HG03039 (cell line): ENCODE data around the gene MZB1.
A peak's percentile ranks its signal among the peaks of the same experiment; 100 is the strongest.

Experiments used
- ATAC-seq: cut with Tn5 transposase; IDR thresholded peaks from one replicate; pipeline ENCODE4 v1.9.1; 2021; ENCODE audit warnings: mild to moderate bottlenecking, moderate library complexity; ENCODE audit not compliant: unreplicated experiment

MZB1 gene

GRCh38 chr5:139389701-139390638, at the start of gene MZB1:
Gene MZB1, minus strand, starts transcription at chr5:139389913. Its CDS starts 57 bp downstream, at chr5:139389856.
- ATAC-seq, result peak; percentile 29

DNA sequence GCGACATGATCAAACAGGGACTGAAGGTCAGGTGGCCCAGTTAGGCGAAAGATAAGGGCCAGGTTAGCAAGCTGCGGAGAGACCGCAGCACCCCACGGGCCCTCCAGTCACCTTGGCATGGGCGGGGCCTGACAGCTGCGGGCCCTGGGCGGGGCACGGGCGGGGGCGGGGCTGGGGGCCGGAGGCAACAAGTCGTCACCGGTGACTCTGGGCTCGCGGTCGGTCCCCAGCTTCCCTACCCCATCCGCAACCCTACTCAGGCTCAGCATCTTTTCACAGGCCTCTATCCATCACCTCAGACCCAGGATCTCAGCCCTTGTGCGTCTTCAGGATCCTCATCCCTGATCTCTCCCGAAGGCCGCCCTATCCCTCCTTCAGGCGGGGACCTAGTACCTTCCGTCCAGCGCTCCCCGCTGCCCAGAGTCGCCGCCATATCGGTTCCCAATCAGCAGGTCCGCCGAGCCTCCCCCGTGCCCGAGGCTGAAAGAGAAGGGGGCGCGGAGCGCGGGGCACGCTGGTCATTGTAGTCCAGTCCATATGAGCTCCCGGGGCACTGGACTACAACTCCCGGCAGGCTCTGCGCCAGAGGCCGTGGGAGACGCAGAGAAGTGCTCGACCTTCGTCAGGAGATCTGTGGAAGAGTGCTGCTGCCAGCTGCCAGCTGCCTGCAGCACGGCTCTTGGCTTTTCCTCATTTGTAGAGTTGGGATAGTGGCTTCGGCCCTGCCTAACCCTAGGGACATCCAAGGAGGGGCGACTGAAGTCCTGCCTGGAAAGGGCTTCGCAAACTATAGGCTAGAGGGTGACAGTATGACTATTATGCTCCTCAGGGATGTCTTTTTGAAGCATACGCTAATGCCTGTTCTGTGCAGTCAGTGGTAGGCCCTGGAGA, 49.5 kb upstream of the MZB1 start, which contains the start of gene DNAJC18:
DNAJC18 (minus strand) TSS at position 513 of the 891 bp plus-strand sequence; CDS start at position 433, 80 bp downstream.
- peak; percentile 90 for ATAC-seq

GRCh38 chr5:139438707-139439012, 48.9 kb upstream of the MZB1 start:
- ATAC-seq, result peak; percentile 2

- ATAC-seq, result no peak
Measured at GRCh38 chr5:139435676-139436075, 46.0 kb upstream of the MZB1 start.

DNA sequence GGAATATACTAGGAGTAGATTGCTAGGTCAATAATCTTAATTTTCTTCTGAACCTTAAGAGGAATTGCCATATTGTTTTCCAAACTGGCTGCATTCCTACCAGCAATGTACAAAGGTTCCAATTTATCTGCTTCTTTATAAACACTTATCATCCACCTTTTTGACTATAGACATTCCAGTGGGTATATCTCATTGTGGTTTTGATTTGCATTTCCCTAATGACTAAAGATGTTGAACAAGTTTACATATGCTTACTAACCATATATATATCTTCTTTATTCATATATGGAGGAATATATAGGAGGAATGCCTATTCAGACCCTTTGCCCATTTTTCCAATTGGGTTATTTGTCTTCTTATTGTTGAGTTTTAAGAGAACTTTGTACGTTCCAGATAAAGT, 42.0 kb upstream of the MZB1 start:
- ATAC-seq, result no peak

DNA sequence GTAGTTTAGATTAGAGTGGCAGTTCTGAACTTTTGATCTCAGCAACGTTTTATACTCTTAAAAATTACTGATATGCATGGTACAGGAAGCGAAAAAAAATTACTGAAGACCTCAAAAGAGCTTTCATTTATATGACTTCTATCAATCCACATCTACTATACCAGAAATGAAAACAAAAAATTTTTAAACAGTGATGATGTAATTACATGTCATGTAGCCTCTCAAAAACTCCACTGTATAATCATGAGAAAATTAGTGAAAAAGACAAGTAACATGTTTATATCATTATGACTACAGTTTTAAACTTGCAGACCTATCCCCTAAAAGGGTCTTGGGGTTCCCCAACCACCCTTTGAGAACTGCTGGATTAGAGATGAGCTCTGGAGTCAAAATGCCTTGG, 40.3 kb upstream of the MZB1 start:
- ATAC-seq, result no peak

- no peak for ATAC-seq
Measured at GRCh38 chr5:139426203-139426885, 36.6 kb upstream of the MZB1 start.

DNA sequence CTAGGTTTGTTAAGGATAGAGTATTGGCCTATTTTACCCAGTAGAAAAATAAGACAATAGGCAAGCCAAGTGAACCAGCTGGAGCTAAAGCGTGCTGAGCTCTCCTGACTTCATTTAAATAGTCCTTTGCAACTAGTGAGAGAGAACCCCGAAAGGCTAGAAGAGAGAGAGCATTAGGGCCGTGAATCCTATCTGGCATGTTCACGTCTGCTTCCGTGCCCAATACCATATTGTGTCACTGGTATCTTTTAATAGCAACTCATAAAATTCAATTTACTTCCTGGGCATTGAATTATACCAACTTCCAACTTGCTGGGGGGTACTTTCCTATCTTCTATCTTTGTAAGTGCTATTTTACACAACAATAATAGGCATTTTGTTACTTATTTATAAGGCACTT, 35.8 kb upstream of the MZB1 start:
- ATAC-seq, result no peak

GRCh38 chr5:139422307-139422893, 32.7 kb upstream of the MZB1 start:
- no peak for ATAC-seq

GRCh38 chr5:139419226-139420192, 29.8 kb upstream of the MZB1 start:
- ATAC-seq, result no peak

DNA sequence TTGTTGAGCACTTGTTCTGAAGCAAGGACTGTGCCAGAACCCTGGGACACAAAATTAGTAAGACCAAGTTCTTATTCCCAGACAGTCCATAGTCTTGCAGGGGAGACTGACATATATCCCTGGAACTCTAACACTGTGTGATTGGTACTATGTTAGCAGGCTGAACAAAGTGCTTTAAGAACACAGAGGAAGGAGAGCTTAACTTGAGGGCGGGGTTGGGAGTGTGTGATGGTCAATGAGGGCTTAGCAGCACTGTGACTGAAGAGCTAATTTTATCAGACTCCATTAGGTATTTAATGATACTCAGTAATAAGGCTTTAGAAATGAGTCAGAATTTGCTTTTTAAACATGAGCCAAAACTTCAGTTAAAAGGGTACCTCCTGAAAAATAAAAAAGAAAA, 29.1 kb upstream of the MZB1 start:
- no peak for ATAC-seq

GRCh38 chr5:139417214-139417613, 27.5 kb upstream of the MZB1 start:
- no peak for ATAC-seq

- ATAC-seq, result no peak
Measured at GRCh38 chr5:139416651-139417050, 26.9 kb upstream of the MZB1 start.

- no peak for ATAC-seq
Measured at GRCh38 chr5:139415869-139416268, 26.2 kb upstream of the MZB1 start.

- ATAC-seq, result no peak
Measured at GRCh38 chr5:139415221-139415861, 25.6 kb upstream of the MZB1 start.

DNA sequence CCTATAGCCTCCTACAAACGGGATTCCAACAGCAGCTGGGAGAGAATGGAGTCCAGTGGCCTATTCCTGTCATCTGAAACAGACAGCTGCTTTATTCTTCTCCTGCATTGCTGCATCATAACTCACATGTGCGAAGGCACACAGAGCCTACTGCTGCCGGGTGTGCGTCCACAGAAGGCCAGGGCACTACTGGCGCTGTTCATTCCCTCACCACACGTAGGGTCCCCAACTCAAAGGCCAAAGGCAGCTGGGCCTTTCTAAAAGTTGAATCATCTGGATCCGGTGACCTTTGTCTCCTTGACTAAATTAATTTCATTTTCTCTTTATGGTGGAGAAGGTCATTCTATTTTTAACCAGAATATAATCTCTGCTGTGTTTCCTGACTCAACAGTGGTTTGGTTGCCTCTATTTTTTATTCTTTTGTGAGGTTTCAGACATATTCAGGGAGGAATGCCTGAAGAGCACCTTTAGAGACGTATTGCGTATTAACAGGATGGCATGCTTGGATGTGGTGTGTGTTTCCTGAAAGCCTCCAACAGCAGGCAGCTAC, 24.9 kb upstream of the MZB1 start:
- ATAC-seq, result no peak

- no peak for ATAC-seq
Measured at GRCh38 chr5:139413963-139414362, 24.2 kb upstream of the MZB1 start.

GRCh38 chr5:139413153-139413552, 23.4 kb upstream of the MZB1 start:
- ATAC-seq, result no peak
